Upper lobe of right lung (tissue), 1 donor: ENCODE data around the gene ATXN2L. TPM values are rescaled to one million over a fixed set of nuclear protein-coding genes. Genes with fewer than 3 reads are reported as not detected.

Experiments used
- ATAC-seq: fragments of 200-7000 bp; cut with Tn5 transposase; one replicate; pipeline ENCODE4 v1.9.1; 2020; ENCODE audit warnings: mild to moderate bottlenecking, moderate library complexity
- DNase-seq: peaks from one replicate; pipeline ENCODE4 v3.0.0-alpha.2; 2020
- H3K27ac ChIP-seq: fragments of 200-600 bp; one replicate; pipeline ENCODE4 v1.8.0; 2022
- H3K27me3 ChIP-seq: fragments of 200-600 bp; one replicate; pipeline ENCODE4 v1.8.0; 2022; ENCODE audit warnings: mild to moderate bottlenecking
- H3K36me3 ChIP-seq: fragments of 200-600 bp; one replicate; pipeline ENCODE4 v1.8.0; 2022
- H3K4me1 ChIP-seq: fragments of 200-600 bp; one replicate; pipeline ENCODE4 v1.8.0; 2022
- H3K4me3 ChIP-seq: fragments of 200-600 bp; one replicate; pipeline ENCODE4 v1.8.0; 2022; ENCODE audit warnings: mild to moderate bottlenecking
- H3K9me3 ChIP-seq: fragments of 200-600 bp; one replicate; pipeline ENCODE4 v1.8.0; 2022
- CTCF ChIP-seq: fragments of 200-600 bp; IDR thresholded peaks from one replicate; pipeline ENCODE4 v1.8.0; 2022; ENCODE audit warnings: antibody characterized with exemption
- intact Hi-C: fragments of 100-400 bp; cut with DNase I; formaldehyde crosslinking; loops from one replicate; pipeline ENCODE4 v1.11.0; 2022
- total RNA-seq: library from RNA; stranded (reverse); fragmentation: NEBNext Ultra II Directional; extraction: Animal tissue kit (Norgen Biotek cat#: 25700); gene quantifications from one replicate; pipeline ENCODE4 v1.2.1, GENCODE V29; 2021
- donor health status: DM: no; HTN: yes; CAD: no; lungs with severe emphysema.

The ATXN2L gene
- total RNA-seq, 1 donor from 2014 or later = 118 TPM

DNA sequence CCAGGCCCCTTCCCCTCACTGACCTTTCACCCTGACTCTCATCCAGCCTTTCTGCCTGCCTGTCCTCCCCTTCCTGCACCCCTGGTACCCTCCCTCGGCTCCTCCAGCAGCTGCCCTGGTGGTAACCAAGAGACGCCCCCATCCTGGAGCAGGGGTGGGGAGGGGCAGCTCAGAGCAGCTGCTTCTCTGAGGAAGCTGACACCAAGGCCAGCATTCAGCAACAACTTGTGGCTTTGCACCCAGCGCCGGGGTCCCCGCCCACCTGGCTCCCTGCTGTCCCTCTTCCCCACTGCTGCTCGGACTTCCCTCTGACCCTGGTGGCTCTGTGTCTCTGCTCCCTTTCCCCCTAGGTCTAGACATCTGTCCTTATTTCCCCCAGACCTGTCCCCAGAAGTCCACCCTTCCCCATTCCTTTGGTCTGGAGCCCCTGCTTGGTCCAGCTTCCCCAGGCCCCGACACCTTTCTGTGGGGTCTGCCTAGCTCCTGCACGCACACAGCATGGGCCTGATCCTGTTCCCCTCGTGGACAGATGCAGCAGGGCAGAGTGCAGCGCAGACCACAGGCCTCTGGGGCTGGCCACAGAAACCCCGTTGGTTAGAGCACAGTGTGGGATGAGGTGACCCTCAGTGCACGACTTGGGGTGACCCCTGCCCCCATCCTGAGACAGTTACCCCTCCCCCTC is 54.3 kb downstream of the ATXN2L start:
- intact Hi-C loops = loop anchor here (10.0 kb wide), 1 partner anchor 48 kb away; the partner anchor contains the start of gene RABEP2
- TF ChIP-seq CTCF = no peak
- H3K27ac ChIP-seq = no peak overlapping the region
- no peaks in the 10 kb centered on the region for H3K9me3 ChIP-seq
- H3K4me3 ChIP-seq = no peak overlapping the region
- H3K4me1 ChIP-seq = peaks cover 11% of the 10 kb centered on the region
- no peak for DNase-seq
- H3K27me3 ChIP-seq = peaks cover 3% of the 10 kb centered on the region
- ATAC-seq = no peak
- H3K36me3 ChIP-seq = peaks cover 6% of the 10 kb centered on the region

DNA sequence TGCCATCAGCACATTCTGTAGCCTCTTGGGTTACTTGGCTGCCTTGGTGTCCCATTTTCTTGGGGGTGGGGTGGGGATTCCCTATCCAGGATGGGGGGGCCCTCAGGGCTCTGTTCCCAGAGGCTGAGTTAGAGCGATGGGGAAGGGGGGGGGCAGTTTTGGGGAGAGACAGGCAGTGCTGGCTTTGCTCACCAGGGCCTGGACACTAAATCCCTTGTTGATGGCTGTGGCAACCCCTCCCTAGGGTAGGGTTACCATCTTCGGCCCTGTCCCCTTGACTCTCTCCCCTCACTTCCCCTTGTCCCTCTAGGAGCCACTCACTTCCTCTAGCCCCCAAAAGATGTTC is 54.8 kb downstream of the ATXN2L start:
- peaks cover 11% of the 10 kb centered on the region for H3K4me1 ChIP-seq
- no peak for TF ChIP-seq CTCF
- H3K27me3 ChIP-seq = peaks cover 8% of the 10 kb centered on the region
- H3K36me3 ChIP-seq = peaks cover under 1% of the 10 kb centered on the region
- H3K4me3 ChIP-seq = no peak overlapping the region
- ATAC-seq (no peak), DNase-seq (no peak)
- no peak overlapping the region for H3K27ac ChIP-seq
- no peaks in the 10 kb centered on the region for H3K9me3 ChIP-seq
- intact Hi-C loops = loop anchor here (10.0 kb wide), 1 partner anchor 47 kb away; the partner anchor contains the start of gene RABEP2

DNA sequence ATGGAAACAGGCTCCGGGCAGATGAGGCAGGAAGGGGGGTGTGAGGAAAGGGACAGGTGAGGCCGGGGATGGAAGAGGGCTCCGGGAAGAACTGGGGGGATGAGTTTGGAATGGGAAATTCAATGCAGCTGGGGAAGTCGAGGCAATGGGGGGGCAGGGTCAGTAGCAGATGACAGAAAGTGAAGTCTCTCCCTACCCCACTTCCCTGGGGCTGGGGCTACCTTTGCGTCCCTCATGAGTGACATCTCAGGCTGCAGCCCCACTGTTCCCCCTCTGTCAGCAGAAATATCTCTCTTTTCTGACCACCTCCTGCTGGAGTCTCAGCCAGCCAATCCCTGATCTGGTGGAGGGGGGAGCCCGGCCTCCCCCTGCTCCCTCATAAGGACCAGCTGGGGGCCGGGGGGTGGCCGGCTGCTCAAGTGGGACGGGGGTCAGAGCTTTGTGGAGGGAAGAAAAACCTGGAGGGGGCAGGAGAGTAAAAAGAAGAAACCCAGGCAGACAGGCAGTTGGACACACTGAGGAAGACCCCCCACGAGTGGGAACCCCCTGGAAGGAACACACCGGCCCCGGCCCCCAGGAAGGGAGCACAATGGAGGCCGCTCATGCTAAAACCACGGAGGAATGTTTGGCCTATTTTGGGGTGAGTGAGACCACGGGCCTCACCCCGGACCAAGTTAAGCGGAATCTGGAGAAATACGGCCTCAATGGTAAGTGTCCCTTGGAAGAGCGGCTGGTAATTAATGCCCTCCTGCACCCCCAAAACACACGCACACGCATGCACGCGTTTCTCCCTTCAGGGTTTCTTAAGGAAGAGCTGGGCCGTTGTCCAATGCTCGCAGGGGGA is 55.5 kb downstream of the ATXN2L start, which contains the start of gene ATP2A1:
TSS of gene ATP2A1 (plus strand) at position 406 of the 844 bp plus-strand sequence. CDS start at position 590, 184 bp downstream.
- Histone ChIP-seq H3K4me1 (peaks cover 11% of the 10 kb centered on the region), H3K27me3 (peaks cover 15% of the 10 kb centered on the region), H3K9me3 (no peaks in the 10 kb centered on the region), H3K27ac (no peak within 1 kb of the TSS), H3K4me3 (peak within 1 kb of the TSS; percentile 79), H3K36me3 (no peaks in the 10 kb centered on the region)
- TF ChIP-seq CTCF = no peak
- no peak for ATAC-seq
- intact Hi-C loops = loop anchor here (10.0 kb wide), 1 partner anchor 46 kb away; the partner anchor contains the start of gene RABEP2
- no peak for DNase-seq

GRCh38 chr16:28879261-28879840 is 56.6 kb downstream of the ATXN2L start:
- no peak for TF ChIP-seq CTCF
- H3K27ac ChIP-seq = no peak overlapping the region
- peaks cover 19% of the 10 kb centered on the region for H3K27me3 ChIP-seq
- peaks cover 11% of the 10 kb centered on the region for H3K4me1 ChIP-seq
- H3K9me3 ChIP-seq = no peaks in the 10 kb centered on the region
- peak; percentile 39 for ATAC-seq
- DNase-seq = no peak
- H3K36me3 ChIP-seq = no peaks in the 10 kb centered on the region
- H3K4me3 ChIP-seq = peak overlapping the region; percentile 79
- intact Hi-C loops = loop anchor here (10.0 kb wide), 1 partner anchor 45 kb away; the partner anchor contains the start of gene RABEP2

DNA sequence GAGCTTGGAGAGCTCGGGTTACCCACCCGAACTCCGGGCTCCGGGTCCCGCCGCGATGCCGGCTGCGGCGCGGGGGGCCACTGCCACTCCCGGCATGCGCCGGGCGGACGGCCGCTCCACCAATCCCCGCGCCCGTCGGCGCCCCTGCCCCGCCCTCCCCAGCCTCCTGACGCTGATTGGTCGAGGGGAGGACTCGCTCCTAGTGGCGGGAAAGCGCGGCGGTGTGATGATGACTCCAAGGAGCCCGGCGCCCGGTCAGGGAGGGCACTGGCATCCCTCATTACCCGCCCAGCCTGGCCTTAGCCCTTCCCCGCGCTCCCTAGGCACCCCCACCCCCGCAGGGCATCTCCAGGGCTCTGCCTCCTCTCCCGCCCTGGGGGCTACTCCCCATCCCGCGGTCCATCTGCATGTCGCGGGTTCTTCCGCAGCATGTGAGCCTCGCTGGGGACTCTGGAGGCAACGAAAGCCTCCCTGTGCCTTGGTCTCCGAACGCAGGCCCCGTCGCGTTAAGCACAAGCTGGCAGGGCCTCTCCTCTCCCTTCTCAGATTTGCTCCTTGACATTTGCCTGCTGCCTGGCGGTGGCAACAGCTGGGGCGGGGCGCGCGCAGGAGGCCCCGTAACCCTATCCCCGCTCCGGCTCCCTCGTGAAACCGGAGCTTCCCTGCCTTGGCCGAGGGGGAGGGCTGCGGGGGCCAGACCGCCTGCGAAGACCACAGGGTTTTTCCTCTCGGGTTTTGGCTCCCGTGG is 57.2 kb downstream of the ATXN2L start:
- DNase-seq (peak; percentile 93), ATAC-seq (peak; percentile 96)
- peaks cover 19% of the 10 kb centered on the region for H3K27me3 ChIP-seq
- no peaks in the 10 kb centered on the region for H3K36me3 ChIP-seq
- peaks cover 11% of the 10 kb centered on the region for H3K4me1 ChIP-seq
- no peak for TF ChIP-seq CTCF
- intact Hi-C loops = loop anchor here (10.0 kb wide), 1 partner anchor 45 kb away; the partner anchor contains the start of gene RABEP2
- peak overlapping the region; percentile 79 for H3K4me3 ChIP-seq
- H3K27ac ChIP-seq = no peak overlapping the region
- H3K9me3 ChIP-seq = no peaks in the 10 kb centered on the region
